Activated naive CD4-positive, alpha-beta T cell (primary cell): ENCODE measurements around the gene PDE7B.

Experiments
- DNase-seq, 4 experiments: peaks; one replicate each; lab custom pipeline; 2025; lab: John Stamatoyannopoulos, UW

PDE7B gene

GRCh38 chr6:135851442-135852271, at the start of gene PDE7B:
PDE7B (plus strand) TSS chr6:135851701.
- DNase-seq, result peak in 1 of 4 experiments; percentile 0

DNA sequence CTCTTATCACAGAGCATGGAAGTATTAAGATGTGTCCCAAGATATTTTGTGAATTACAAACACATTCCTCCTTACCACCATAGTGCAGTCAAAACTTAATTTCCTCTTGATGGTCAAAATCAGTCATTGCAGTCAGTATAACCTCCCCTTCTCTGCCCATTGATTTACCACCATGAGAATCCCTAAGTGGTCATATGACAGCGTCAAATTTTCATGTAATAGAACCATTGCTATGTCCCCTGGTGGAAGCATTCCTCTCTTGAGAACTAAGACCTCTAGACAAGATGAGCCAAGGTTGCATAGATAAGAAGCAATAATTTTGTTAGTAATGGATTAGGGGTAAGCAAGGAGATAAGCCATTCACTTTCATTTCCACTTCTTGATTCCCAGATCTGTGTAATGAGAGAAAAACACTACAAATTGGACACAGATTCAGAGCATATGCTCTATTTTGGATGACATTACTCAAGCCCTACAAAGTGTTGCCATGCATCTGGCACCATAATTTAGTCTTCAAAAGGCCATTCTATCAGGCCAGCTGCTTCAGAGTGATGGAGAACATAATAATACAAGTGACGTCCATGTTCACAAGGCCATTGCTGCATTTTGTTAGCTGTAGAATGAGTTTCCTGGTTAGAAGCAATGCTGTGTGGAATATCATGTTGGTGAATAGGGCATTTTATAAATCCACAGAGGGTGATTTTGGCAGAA, 49.6 kb upstream of the PDE7B start:
- no peak for DNase-seq

GRCh38 chr6:135810486-135810885, 41.0 kb upstream of the PDE7B start:
- no peak for DNase-seq

GRCh38 chr6:135811170-135811569, 40.3 kb upstream of the PDE7B start:
- DNase-seq, result no peak

DNA sequence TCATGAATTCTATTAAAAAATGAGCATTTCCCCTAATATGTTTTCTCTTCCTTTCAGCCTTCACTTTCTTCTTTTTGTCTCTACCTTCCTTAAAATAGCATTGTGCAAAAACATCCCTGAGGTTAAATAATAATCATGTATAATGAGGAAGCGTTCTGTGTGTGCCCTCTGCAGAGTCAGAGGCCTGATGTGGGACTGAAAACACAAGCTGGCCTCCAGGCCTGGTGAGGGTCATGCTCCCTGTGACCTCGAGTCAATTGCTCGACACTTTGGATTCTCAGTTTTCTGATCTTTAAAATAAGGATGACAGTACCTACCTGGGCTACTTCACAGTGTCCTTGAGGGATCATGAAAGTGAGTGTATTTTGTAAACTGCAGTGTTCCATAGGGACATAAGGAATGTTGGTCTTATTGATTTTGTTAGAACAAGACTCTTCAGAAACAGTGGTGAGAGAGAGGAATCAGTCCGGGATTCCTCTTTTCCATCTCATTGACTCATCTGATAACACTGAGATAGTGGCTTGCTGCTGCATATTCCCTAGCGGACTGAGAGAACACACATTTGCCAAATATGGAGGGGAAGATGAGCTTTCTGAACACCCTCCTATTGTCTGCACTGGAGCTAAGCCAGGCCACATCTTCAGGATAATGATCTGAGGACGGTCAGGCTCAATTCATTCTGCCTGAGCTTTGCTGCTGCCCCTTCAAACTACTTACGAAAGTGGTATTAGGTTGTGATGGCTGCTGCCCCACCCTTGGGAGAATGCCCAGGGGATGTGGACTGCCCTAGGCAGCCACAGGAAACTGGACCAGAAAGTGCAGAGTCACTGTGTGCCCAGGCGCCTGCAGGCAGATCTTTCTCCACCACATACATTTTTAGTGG, 39.6 kb upstream of the PDE7B start:
- no peak for DNase-seq

DNA sequence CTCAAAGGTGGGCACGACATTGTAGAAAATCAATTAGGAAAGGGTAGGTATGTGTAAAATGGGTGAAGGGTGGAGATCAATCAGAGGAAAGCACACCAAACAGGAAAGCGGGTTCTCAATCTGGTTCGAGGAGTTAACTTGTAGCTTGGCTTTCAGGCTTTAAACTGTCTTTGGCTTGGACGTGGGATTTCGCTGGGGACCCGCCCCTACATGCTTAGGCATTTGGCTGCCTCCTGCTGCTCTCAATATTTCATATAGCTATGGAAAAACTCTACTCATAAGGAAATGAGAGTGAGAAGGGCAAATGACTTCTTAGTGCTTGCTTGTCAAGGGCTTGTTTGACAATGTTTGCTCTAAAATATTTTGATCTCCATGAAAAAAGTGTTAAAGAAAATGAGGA, 38.1 kb upstream of the PDE7B start:
- DNase-seq, result no peak

DNA sequence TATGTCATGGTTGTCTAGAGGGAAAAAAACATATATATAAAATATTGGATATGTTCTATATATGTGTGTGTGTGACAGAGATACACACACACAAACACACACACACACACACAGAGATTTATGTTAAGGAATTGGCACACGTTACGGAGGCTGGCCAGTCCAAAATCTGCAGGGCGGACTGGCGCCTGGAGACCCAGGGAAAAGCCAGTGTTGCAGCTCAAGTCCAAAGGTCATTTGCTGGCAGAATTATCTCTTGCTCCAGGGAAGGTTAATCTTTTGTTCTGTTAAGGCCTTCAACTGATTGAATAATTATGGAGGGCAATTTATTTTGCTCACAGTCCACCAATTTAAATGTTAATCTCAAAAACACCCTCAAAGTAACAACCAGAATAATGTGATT, 37.5 kb upstream of the PDE7B start:
- DNase-seq, result no peak

GRCh38 chr6:135815216-135815615, 36.3 kb upstream of the PDE7B start:
- no peak for DNase-seq

DNA sequence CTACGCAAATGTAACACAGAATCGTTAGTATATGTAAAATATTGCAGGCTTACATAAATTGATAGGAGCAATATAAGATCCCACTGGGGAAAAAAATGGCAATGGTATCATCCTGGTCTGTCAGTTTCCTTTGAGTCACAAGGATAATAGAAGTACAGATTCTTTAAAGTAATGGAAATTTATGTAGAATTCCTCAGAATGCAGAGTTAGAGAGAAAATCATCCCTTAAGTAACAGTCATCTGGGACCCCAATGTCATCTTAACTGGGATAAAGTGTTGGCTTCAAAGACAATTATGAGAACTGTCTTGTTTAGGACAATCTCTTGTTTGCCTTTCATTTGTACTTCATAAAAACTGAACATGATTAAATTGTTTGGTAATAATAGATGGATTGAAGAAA, 34.5 kb upstream of the PDE7B start:
- DNase-seq, result no peak

- no peak for DNase-seq
These were observed 31.8 kb upstream of the PDE7B start for GRCh38 chr6:135819665-135820064.

- no peak for DNase-seq
These were observed 31.2 kb upstream of the PDE7B start for GRCh38 chr6:135820340-135820739.

GRCh38 chr6:135823851-135824250, 27.6 kb upstream of the PDE7B start:
- DNase-seq, result no peak

DNA sequence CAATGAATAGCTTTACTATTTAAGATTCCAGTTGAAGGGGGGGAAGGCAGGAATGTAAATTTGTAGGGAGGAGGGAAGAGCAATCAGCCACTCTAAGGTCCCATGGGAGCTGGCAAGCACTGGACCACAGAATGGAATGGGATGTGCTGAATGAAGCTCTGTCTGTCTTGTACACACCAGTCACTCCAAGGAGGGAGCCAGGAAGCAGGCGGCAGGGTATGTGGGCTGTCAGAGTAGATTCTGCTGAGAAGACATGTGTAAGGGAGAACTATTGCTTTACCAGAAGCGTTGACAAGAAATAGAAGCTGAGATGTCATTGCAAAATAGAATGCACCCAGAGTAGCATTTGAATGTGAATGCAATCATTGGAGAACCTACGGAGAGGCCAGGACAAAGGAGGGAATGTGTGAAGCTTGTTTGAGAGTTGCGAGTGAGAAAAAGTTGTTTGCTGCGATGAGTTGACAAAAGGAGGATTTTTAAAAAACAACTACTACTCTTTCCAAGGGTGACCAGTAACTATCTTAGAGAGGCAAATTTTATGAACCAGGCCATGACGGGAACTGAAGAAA, 25.2 kb upstream of the PDE7B start:
- DNase-seq, result no peak

DNA sequence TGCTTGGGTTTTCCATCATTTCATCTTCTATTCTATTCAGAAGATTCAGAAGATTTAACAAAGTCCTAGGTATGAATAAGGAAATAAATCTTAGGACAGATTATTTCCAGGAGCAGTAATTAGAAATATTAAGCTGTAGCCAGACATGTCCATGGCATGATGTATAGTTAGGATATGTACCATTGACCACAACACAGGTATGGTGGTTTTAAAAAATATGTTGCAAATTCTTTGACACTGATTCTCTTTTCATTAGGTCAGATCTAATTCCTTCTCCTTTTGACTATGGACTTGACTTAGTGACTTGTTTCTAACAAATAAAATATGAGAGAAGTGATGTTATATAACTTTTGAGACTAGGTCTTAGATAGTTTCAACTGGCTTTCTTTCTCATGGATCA, 23.5 kb upstream of the PDE7B start:
- no peak for DNase-seq

- no peak for DNase-seq
These were observed 21.0 kb upstream of the PDE7B start for GRCh38 chr6:135830452-135830881.

GRCh38 chr6:135831016-135831415, 20.5 kb upstream of the PDE7B start:
- no peak for DNase-seq

- DNase-seq, result no peak
These were observed 19.3 kb upstream of the PDE7B start for GRCh38 chr6:135832166-135832565.

GRCh38 chr6:135833771-135834170, 17.7 kb upstream of the PDE7B start:
- DNase-seq, result no peak

GRCh38 chr6:135837735-135838449, 13.6 kb upstream of the PDE7B start:
- no peak for DNase-seq

DNA sequence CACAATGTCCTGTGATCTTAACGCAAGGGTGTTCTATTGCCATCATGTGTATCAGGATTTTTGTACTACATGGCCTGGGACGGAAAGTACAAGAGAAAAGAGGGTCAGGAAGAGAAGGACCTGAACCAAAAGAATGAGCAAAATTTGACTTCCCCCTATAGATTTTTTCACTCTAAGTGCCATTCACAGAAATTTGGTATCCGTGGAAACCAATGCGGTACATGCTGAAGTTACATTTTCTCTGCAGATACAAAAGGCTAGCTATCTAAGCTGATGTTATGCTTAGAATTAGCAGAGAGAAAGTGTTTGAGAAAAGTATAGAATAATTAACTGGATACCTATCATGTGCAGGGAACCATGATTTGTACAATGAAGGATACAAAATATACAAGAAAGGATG, 12.4 kb upstream of the PDE7B start:
- DNase-seq, result no peak

- DNase-seq, result no peak
These were observed 8.7 kb upstream of the PDE7B start for GRCh38 chr6:135842618-135843392.
